Astrocyte of the spinal cord (primary cell): ENCODE data around the gene CREBRF.

Experiments
- DNase-seq: peaks from one replicate; pipeline ENCODE4 v3.0.0; 2011; ENCODE audit warnings: low read depth, low spot score
- H3K4me3 ChIP-seq: 2 replicates; pipeline ENCODE4 v1.5.1; 2011; ENCODE audit warnings: low read depth, mild to moderate bottlenecking, low read length, moderate library complexity
- in situ Hi-C: cut with HindIII; loops from 2 replicates; pipeline ENCODE4 v1.10.0; 2017; ENCODE audit warnings: low sequenced_read_pairs
- TF ChIP-seq, protein P1 (sequence below): IDR thresholded peaks from 2 replicates; pipeline ENCODE4 v1.5.1; 2012; ENCODE audit warnings: low read depth, mild to moderate bottlenecking, low read length, inconsistent platforms

The CREBRF gene, protein sequence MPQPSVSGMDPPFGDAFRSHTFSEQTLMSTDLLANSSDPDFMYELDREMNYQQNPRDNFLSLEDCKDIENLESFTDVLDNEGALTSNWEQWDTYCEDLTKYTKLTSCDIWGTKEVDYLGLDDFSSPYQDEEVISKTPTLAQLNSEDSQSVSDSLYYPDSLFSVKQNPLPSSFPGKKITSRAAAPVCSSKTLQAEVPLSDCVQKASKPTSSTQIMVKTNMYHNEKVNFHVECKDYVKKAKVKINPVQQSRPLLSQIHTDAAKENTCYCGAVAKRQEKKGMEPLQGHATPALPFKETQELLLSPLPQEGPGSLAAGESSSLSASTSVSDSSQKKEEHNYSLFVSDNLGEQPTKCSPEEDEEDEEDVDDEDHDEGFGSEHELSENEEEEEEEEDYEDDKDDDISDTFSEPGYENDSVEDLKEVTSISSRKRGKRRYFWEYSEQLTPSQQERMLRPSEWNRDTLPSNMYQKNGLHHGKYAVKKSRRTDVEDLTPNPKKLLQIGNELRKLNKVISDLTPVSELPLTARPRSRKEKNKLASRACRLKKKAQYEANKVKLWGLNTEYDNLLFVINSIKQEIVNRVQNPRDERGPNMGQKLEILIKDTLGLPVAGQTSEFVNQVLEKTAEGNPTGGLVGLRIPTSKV

DNA sequence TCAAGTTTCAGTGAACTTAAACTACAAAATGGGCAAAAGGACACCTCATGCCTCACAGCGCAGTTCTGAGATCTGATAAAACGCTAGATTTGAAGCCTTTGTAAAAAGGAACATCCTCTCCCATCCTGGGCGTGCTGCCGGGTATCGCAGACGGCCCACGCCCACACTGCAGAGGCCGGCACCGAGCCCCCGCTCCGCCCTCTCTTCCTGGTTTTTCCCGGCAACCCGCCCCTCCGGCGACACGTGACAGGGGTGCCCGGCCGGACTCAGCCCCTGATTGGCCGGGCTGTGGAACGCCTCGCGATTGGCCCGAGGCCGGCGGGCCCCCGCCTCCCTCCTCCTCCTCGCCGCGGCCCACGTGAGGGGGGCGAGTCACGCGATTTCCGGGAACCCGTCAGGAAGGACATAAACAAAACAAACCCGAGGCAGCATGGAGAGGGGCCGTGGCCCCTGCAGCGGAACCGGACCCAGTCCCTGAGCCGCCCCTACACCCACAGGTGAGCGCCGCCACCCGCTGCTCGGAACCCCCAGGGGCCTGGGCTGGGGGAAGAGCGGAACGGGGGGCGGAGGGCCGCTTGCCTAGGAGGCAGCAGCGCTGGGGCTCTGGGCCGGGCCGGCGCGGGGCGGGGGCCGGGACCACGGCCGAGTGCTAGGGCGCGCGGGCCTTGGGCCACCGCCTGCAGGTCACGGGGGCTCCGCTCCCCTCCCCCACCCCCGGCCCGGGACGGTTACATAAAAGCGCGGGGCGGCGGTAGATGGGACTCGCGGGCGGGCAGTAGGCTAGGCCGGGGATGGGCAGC, at the start of gene CREBRF:
Gene CREBRF, plus strand, starts transcription at position 370 of the 800 bp plus-strand sequence. CDS start 24,424 bp downstream, outside the sequence.
- in situ Hi-C loops = no loop called here
- TF ChIP-seq, protein P1, sequence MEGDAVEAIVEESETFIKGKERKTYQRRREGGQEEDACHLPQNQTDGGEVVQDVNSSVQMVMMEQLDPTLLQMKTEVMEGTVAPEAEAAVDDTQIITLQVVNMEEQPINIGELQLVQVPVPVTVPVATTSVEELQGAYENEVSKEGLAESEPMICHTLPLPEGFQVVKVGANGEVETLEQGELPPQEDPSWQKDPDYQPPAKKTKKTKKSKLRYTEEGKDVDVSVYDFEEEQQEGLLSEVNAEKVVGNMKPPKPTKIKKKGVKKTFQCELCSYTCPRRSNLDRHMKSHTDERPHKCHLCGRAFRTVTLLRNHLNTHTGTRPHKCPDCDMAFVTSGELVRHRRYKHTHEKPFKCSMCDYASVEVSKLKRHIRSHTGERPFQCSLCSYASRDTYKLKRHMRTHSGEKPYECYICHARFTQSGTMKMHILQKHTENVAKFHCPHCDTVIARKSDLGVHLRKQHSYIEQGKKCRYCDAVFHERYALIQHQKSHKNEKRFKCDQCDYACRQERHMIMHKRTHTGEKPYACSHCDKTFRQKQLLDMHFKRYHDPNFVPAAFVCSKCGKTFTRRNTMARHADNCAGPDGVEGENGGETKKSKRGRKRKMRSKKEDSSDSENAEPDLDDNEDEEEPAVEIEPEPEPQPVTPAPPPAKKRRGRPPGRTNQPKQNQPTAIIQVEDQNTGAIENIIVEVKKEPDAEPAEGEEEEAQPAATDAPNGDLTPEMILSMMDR = no peak
- H3K4me3 ChIP-seq = peak within 1 kb of the TSS; percentile 78
- DNase-seq = peak; percentile 96

GRCh38 chr5:173010021-173010420, 46.1 kb upstream of the CREBRF start:
- in situ Hi-C loops = no loop called here
- TF ChIP-seq, protein P1 = no peak
- no peak overlapping the region for H3K4me3 ChIP-seq
- DNase-seq = no peak

GRCh38 chr5:173010547-173011464, 45.3 kb upstream of the CREBRF start:
- TF ChIP-seq, protein P1 = peak; percentile 38
- no peak for DNase-seq
- in situ Hi-C loops = no loop called here

GRCh38 chr5:173011566-173011965, 44.6 kb upstream of the CREBRF start:
- in situ Hi-C loops = no loop called here
- DNase-seq = no peak

More at GRCh38 chr5:173010547-173011464, 45.3 kb upstream of the CREBRF start:
- H3K4me3 ChIP-seq = no peak overlapping the region

DNA sequence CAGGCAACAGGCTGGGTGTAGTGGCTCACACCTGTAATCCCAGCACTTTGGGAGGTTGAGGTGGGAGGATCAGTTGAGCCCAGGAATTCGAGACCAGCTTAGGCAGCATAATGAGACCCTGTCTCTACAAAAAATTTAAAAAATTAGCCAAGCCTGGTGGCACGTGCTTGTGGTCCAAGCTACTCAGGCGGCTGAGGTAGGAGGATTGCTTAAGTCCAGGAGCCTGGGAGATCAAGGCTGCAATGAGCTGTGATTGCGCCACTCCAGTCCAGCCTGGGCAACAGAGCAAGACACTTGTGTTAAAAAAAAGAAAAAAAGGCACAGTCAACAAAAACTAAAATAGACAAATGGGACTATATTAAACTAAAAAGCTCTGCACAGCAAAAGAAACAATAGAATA, 43.3 kb upstream of the CREBRF start:
- TF ChIP-seq, protein P1 = no peak
- no peak for DNase-seq
- in situ Hi-C loops = no loop called here
- no peak overlapping the region for H3K4me3 ChIP-seq

More at GRCh38 chr5:173011566-173011965, 44.6 kb upstream of the CREBRF start:
- TF ChIP-seq, protein P1 = no peak
- no peak overlapping the region for H3K4me3 ChIP-seq

DNA sequence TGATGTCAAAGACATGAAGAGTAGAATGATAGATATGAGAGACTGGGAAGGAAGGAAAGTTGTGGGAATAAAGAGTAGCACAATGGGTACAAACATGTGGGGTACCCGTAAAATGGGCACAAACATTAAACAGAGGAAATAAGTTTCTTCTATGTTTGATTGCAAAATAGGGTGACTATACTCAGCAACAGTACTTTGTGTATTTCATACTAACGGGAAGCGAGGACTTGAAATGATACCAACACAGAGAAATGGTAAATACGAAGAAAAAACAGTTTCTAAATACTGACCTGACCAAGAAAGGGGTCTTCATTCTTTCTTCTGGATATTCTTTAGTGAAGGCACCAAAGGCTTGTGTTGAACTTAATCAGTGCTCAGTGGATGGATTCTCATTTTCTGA, 41.5 kb upstream of the CREBRF start:
- H3K4me3 ChIP-seq = no peak overlapping the region
- in situ Hi-C loops = no loop called here
- DNase-seq = no peak
- TF ChIP-seq, protein P1 = no peak
